SH-SY5Y (cell line): ENCODE results near the gene CCDC170.

Experiments used
- GATA2 ChIP-seq: IDR thresholded peaks from 2 replicates; pipeline ENCODE4 v1.6.1; 2011; ENCODE audit warnings: mild to moderate bottlenecking, low read depth, low read length
- GATA3 ChIP-seq: IDR thresholded peaks from 2 replicates; pipeline ENCODE4 v1.6.1; 2011; ENCODE audit warnings: low read depth, mild to moderate bottlenecking, low read length, moderate library complexity

DNA sequence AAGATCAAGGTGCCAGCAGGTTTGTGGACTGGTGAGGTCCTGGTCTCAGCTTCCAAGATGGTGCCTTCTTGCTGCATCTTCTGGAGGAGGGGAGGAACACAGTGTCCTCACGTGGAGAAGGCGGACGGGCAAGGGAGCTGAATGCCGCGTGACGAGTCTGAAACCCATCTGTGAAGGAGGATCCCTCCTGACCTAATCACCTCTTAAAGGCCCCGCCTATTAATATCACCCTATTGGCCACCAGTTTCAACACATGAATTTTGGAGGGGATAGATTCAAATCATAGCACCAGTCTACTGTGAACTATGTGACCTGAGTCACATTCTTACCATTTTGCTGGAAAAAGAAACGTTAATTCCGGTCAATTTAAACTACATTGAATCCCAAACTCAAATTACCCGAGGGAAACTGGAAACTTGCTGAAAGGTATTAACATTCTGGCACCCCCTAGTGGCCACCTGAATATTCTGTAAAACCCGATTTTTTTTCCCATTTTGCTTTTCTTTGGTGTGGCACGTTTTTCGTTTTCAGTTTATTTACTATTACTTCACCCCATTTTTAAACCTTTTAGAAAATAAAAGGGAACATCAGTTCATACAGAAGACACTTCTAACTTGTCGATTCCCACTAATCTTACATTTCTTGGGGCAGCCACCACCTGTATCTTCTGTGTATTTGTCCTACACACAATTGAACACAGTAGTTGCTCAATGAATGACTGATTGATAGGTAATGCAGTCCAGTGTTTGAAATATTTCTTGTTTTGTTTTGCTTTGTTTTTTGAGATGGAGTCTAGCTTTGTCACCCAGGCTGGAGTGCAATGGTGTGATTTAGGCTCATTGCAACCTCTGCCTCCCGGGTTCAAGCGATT, 17.9 kb upstream of the CCDC170 start:
- TF ChIP-seq GATA2 (no peak), GATA3 (no peak)
